HG03139 (cell line): ENCODE data around the gene TRAPPC2.

ENCODE experiments used
- ATAC-seq: cut with Tn5 transposase; IDR thresholded peaks from one replicate; pipeline ENCODE4 v1.9.1; 2021; ENCODE audit not compliant: unreplicated experiment

The TRAPPC2 gene

GRCh38 chrX:13734278-13735172 lies at the start of gene TRAPPC2, which contains the start of gene OFD1:
TRAPPC2 (minus strand) TSS chrX:13734620; CDS start chrX:13719963, 14,657 bp downstream.
OFD1 (plus strand) TSS chrX:13734748; CDS start chrX:13735072, 324 bp downstream.
- peak; percentile 90 for ATAC-seq

GRCh38 chrX:13780868-13781427 lies 46.5 kb upstream of the TRAPPC2 start:
- ATAC-seq: no peak

- no peak for ATAC-seq
Measured at GRCh38 chrX:13778916-13779315, 44.5 kb upstream of the TRAPPC2 start.

- ATAC-seq: no peak
Measured at GRCh38 chrX:13776387-13776786, 42.0 kb upstream of the TRAPPC2 start.

GRCh38 chrX:13775837-13776236 lies 41.4 kb upstream of the TRAPPC2 start:
- ATAC-seq: no peak

GRCh38 chrX:13774696-13775095 lies 40.3 kb upstream of the TRAPPC2 start:
- no peak for ATAC-seq

- ATAC-seq: no peak
Measured at GRCh38 chrX:13770013-13770535, 35.7 kb upstream of the TRAPPC2 start.

- no peak for ATAC-seq
Measured at GRCh38 chrX:13768939-13769338, 34.5 kb upstream of the TRAPPC2 start.

GRCh38 chrX:13764765-13765164 lies 30.3 kb upstream of the TRAPPC2 start:
- ATAC-seq: no peak

GRCh38 chrX:13764281-13764680 lies 29.9 kb upstream of the TRAPPC2 start:
- no peak for ATAC-seq

- ATAC-seq: no peak
Measured at GRCh38 chrX:13763489-13763888, 29.1 kb upstream of the TRAPPC2 start.

GRCh38 chrX:13761606-13762414 lies 27.4 kb upstream of the TRAPPC2 start:
- ATAC-seq: peak; percentile 73

- ATAC-seq: no peak
Measured at GRCh38 chrX:13760426-13760825, 26.0 kb upstream of the TRAPPC2 start.

GRCh38 chrX:13759152-13759718 lies 24.8 kb upstream of the TRAPPC2 start:
- peak; percentile 51 for ATAC-seq

GRCh38 chrX:13756381-13756780 lies 22.0 kb upstream of the TRAPPC2 start:
- no peak for ATAC-seq

- no peak for ATAC-seq
Measured at GRCh38 chrX:13755254-13755653, 20.8 kb upstream of the TRAPPC2 start.

- no peak for ATAC-seq
Measured at GRCh38 chrX:13754765-13755164, 20.3 kb upstream of the TRAPPC2 start.

GRCh38 chrX:13752646-13753045 lies 18.2 kb upstream of the TRAPPC2 start:
- no peak for ATAC-seq

- no peak for ATAC-seq
Measured at GRCh38 chrX:13752141-13752540, 17.7 kb upstream of the TRAPPC2 start.

- no peak for ATAC-seq
Measured at GRCh38 chrX:13750812-13751211, 16.4 kb upstream of the TRAPPC2 start.

GRCh38 chrX:13750204-13750603 lies 15.8 kb upstream of the TRAPPC2 start:
- ATAC-seq: no peak
